Fibroblast of pulmonary artery (primary cell): ENCODE results near the gene PCDHGB1.

Source experiments
- DNase-seq: peaks from one replicate; pipeline ENCODE4 v3.0.0-alpha.2; 2010; ENCODE audit warnings: low read depth
- H3K4me3 ChIP-seq: replicated peaks from 2 replicates; pipeline ENCODE4 v1.5.1; 2011; ENCODE audit warnings: low read depth, mild to moderate bottlenecking, control low read depth, low read length, moderate library complexity
- CTCF ChIP-seq: IDR thresholded peaks from 2 replicates; pipeline ENCODE4 v1.5.1; 2011; ENCODE audit warnings: mild to moderate bottlenecking, control low read depth, low read length, inconsistent platforms; ENCODE audit errors: missing control alignments

The PCDHGB1 gene

GRCh38 chr5:141360685-141361084 lies 10.8 kb downstream of the PCDHGB1 start:
- DNase-seq, result no peak
- TF ChIP-seq CTCF, result no peak
- H3K4me3 ChIP-seq, result no peak overlapping the region

- TF ChIP-seq CTCF, result no peak
- DNase-seq, result no peak
- no peak overlapping the region for H3K4me3 ChIP-seq
Observed at GRCh38 chr5:141362719-141363118, 12.8 kb downstream of the PCDHGB1 start.

- peak within 1 kb of the TSS; percentile 40 for H3K4me3 ChIP-seq
- DNase-seq, result peak; percentile 54
- TF ChIP-seq CTCF, result peak; percentile 24
Observed at GRCh38 chr5:141363952-141364660, 14.2 kb downstream of the PCDHGB1 start, which contains the start of gene PCDHGA5. TSS of gene PCDHGA5 (plus strand) at chr5:141364162. CDS start at chr5:141364331, 169 bp downstream.

GRCh38 chr5:141366016-141366896 lies 16.4 kb downstream of the PCDHGB1 start:
- TF ChIP-seq CTCF, result no peak
- no peak for DNase-seq
- no peak overlapping the region for H3K4me3 ChIP-seq

- peak within 1 kb of the TSS; percentile 48 for H3K4me3 ChIP-seq
- peak; percentile 77 for DNase-seq
- peak; percentile 55 for TF ChIP-seq CTCF
Observed at GRCh38 chr5:141369994-141370848, 20.3 kb downstream of the PCDHGB1 start, which contains the start of gene PCDHGB3. TSS of gene PCDHGB3 (plus strand) at chr5:141370242. CDS start at chr5:141370395, 153 bp downstream.
